ENCODE measurements around the gene TUBAL3. TPM values are rescaled to one million over a fixed set of nuclear protein-coding genes. Genes with fewer than 3 reads are reported as not detected.
"Not testable (repeated sequence)": the region's sequence is repeated elsewhere in the genome, so short reads cannot be mapped to it uniquely, and the experiment has no call there.

The TUBAL3 gene
- total RNA-seq, 2 donors from 2014 or later: 12.8 to 39.6 TPM

DNA sequence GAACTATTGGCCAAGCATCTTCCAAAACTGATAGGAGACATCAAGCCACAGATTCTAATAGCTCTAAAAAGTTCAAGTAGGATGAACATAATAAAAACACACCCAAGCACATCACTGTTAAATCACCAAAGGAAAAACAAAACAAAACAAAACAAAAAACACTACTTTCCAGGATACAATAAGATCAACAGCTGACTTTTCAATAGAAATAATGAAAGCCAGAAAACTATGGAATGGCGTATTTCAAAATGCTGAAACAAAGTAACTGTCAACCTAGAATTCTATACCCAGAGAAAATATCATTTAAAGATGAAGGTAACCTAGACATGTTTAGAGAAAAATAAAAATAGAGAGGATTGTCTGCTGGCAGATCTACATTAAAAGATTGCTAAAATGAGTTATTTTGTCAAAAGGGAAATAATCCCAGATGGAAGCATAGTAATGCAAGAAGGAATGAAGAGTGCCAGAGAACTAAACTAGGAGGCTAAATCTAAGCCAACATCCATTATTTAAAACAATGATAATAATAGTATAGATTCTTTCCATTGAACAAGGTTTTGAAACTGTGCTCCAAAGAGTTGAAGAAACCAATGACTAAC lies 13.9 kb downstream of the TUBAL3 start:
- intact Hi-C loops (cut with DNase I): no loop called here
- Histone ChIP-seq H3K27ac (no peak overlapping the region), H3K4me1 (no peaks in the 10 kb centered on the region), H3K4me3 (no peak overlapping the region), H3K27me3 (no peaks in the 10 kb centered on the region), H3K9me3 (no peaks in the 10 kb centered on the region), H3K36me3 (no peaks in the 10 kb centered on the region), H3K9ac (ENCODE audit: low read depth in 2 of 2, low read length in 2 of 2) (no peak overlapping the region)
- no peak for DNase-seq
- TF ChIP-seq, protein P1, sequence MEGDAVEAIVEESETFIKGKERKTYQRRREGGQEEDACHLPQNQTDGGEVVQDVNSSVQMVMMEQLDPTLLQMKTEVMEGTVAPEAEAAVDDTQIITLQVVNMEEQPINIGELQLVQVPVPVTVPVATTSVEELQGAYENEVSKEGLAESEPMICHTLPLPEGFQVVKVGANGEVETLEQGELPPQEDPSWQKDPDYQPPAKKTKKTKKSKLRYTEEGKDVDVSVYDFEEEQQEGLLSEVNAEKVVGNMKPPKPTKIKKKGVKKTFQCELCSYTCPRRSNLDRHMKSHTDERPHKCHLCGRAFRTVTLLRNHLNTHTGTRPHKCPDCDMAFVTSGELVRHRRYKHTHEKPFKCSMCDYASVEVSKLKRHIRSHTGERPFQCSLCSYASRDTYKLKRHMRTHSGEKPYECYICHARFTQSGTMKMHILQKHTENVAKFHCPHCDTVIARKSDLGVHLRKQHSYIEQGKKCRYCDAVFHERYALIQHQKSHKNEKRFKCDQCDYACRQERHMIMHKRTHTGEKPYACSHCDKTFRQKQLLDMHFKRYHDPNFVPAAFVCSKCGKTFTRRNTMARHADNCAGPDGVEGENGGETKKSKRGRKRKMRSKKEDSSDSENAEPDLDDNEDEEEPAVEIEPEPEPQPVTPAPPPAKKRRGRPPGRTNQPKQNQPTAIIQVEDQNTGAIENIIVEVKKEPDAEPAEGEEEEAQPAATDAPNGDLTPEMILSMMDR (IDR thresholded peaks at IDR 0.05): no peak

DNA sequence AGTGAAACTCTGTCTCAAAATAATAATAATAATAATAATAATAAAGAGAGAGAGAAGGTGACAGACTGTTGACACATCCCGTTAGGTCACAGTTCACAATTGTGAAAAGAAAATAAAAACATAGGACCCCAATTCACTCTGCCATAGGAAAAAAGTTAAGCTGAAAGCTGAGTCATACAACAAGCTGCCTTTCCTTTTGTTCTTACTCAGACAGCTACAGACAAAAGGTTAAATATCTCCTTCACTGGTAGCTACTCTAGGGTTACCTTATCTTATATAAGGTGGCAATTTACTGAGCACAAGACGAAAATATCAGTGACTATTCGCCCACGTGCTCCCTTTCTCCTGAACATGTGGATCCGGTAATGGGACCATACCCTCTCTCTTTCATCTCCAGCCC lies 17.5 kb downstream of the TUBAL3 start:
- no peak overlapping the region for H3K4me3 ChIP-seq

DNA sequence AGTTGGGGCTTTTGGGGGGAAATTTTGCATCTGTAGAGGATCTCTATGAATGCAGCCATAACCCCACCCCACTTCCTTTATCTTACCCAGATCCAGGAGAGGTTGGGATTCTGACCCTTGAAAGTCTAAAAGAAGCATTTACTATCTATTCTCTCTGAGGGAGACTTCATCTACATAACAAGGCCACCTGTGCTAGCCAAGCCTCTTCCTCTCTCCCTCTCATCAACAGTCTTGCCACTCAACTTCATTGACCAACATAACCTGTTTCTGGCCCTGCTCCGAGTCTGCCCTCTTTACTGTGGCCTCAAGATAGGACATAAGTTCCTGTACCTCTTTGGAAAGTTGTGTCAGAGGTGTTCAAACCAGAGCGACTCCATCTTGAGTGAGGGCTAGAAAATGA lies 19.4 kb downstream of the TUBAL3 start:
- Histone ChIP-seq H3K36me3 (no peaks in the 10 kb centered on the region), H3K9ac (ENCODE audit: low read depth in 2 of 2, low read length in 2 of 2) (no peak overlapping the region), H3K27ac (no peak overlapping the region), H3K4me3 (no peak overlapping the region), H3K27me3 (no peaks in the 10 kb centered on the region), H3K9me3 (no peaks in the 10 kb centered on the region), H3K4me1 (no peaks in the 10 kb centered on the region)
- TF ChIP-seq, protein P1 (IDR thresholded peaks at IDR 0.05): no peak
- intact Hi-C loops (cut with DNase I): loop anchor here (10.0 kb wide), 2 partner anchors 100 to 540 kb away; no protein-coding TSS in a partner anchor
- DNase-seq: no peak

More for the DNA sequence above, 17.5 kb downstream of the TUBAL3 start:
- Histone ChIP-seq H3K9me3 (no peaks in the 10 kb centered on the region), H3K27me3 (no peaks in the 10 kb centered on the region), H3K36me3 (no peaks in the 10 kb centered on the region), H3K9ac (ENCODE audit: low read depth in 2 of 2, low read length in 2 of 2) (no peak overlapping the region), H3K27ac (no peak overlapping the region), H3K4me1 (no peaks in the 10 kb centered on the region)
- no peak for DNase-seq
- TF ChIP-seq, protein P1 (IDR thresholded peaks at IDR 0.05): no peak
- intact Hi-C loops (cut with DNase I): loop anchor here (10.0 kb wide), 2 partner anchors 102 to 542 kb away; no protein-coding TSS in a partner anchor

DNA sequence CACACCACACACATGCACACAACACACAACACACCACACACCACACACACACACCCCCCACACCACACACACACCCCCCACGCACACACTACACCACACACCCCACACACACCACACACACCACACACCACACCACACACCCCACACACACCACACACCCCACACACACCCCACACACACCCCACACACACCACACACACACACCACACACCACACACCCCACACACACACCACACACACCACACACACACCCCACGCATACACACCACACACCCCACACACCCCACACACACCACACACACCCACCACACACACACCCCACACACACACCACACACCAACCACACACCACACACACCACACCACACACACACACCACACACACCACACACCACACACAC lies 23.4 kb downstream of the TUBAL3 start:
- H3K4me3 ChIP-seq: no peak overlapping the region
- H3K36me3 ChIP-seq: no peaks in the 10 kb centered on the region
- intact Hi-C loops (cut with DNase I): loop anchor here (10.0 kb wide), 2 partner anchors 96 to 536 kb away; no protein-coding TSS in a partner anchor
- no peaks in the 10 kb centered on the region for H3K27me3 ChIP-seq
- H3K9ac ChIP-seq (ENCODE audit: low read depth in 2 of 2, low read length in 2 of 2): no peak overlapping the region
- no peak for DNase-seq
- no peaks in the 10 kb centered on the region for H3K4me1 ChIP-seq
- TF ChIP-seq, protein P1 (IDR thresholded peaks at IDR 0.05): no peak
- H3K27ac ChIP-seq: no peak overlapping the region
- H3K9me3 ChIP-seq: no peaks in the 10 kb centered on the region

DNA sequence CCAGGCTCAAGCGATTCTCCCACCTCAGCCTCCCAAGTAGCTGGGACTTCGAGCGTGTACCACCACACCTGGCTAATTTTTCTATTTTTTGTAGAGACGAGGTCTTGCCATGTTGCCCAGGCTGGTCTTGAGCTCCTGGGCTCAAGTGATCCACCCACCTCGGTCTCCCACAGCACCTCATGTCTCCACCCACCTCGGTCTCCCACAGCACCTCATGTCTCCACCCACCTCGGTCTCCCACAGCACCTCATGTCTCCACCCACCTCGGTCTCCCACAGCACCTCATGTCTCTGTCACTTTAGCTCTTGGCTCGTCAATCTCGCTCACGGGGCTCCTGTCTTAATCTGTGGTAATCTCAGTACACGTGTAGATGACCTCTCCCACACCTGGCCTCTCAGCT lies 24.2 kb downstream of the TUBAL3 start:
- not testable (repeated sequence) for H3K36me3 ChIP-seq; H3K4me3 ChIP-seq; DNase-seq; H3K27ac ChIP-seq; H3K9ac ChIP-seq (ENCODE audit: low read depth in 2 of 2, low read length in 2 of 2); H3K27me3 ChIP-seq; H3K4me1 ChIP-seq; H3K9me3 ChIP-seq
- intact Hi-C loops (cut with DNase I): loop anchor here (10.0 kb wide), 2 partner anchors 96 to 536 kb away; no protein-coding TSS in a partner anchor

DNA sequence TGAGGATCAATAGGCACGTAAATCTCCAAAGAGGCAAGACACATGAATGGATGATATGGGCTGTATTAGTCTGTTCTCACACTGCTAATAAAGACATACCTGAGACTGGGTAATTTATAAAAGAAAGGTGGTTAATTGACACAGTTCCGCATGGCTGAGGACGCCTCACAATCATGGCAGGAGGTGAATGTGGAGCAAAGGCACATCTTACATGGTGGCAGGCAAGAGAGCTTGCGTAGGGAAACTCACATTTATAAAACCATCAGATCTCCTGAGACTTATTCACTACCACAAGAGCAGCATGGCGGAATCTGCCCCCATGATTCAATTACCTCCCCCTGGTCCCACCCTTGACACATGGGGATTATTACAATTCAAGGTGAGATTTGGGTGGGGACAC lies 25.4 kb downstream of the TUBAL3 start:
- H3K4me3 ChIP-seq; DNase-seq; H3K27me3 ChIP-seq; H3K36me3 ChIP-seq; H3K9ac ChIP-seq (ENCODE audit: low read depth in 2 of 2, low read length in 2 of 2); H3K27ac ChIP-seq; H3K4me1 ChIP-seq; intact Hi-C loops (cut with DNase I); H3K9me3 ChIP-seq: not testable (repeated sequence)
